CD4-positive, alpha-beta memory T cell (primary cell): ENCODE measurements around the gene FOXA1. TPM values are rescaled to one million over a fixed set of nuclear protein-coding genes. Genes with fewer than 3 reads are reported as not detected.
A peak's percentile ranks its signal among the peaks of the same experiment; 100 is the strongest.

ENCODE experiments used
- CTCF ChIA-PET: fragments of 350-600 bp; sonication (Branson Sonifier 250); formaldehyde crosslinking; loops from one replicate; lab custom pipeline; 2021; ENCODE audit warnings: inconsistent platforms; ENCODE audit not compliant: partially characterized antibody; lab: Charles Lee
- POLR2A ChIA-PET: fragments of 350-600 bp; sonication (Branson Sonifier 250); formaldehyde crosslinking; loops from one replicate; lab custom pipeline; 2021; ENCODE audit not compliant: partially characterized antibody; lab: Charles Lee
- DNase-seq, 5 donors: peaks; one replicate each; pipeline versions ENCODE4 v3.0.0 to v3.0.0-alpha.2; 2020 to 2022; ENCODE audit warnings: mixed read lengths in 1 of 5
- H3K27ac ChIP-seq: one replicate; pipeline ENCODE4 v1.7.0; 2013; ENCODE audit warnings: low read depth, low read length
- H3K27me3 ChIP-seq: 2 replicates; pipeline ENCODE4 v1.7.0; 2013; ENCODE audit warnings: mild to moderate bottlenecking, low read length, moderate library complexity; ENCODE audit not compliant: insufficient read depth
- H3K36me3 ChIP-seq: 2 replicates; pipeline ENCODE4 v1.7.0; 2013; ENCODE audit warnings: mild to moderate bottlenecking, low read length, moderate library complexity; ENCODE audit not compliant: insufficient read depth
- H3K4me1 ChIP-seq: 2 replicates; pipeline ENCODE4 v1.7.0; 2013; ENCODE audit warnings: mild to moderate bottlenecking, low read length, moderate library complexity; ENCODE audit not compliant: insufficient read depth
- H3K4me3 ChIP-seq, 2 donors: one replicate each; pipeline ENCODE4 v1.7.0; 2013; ENCODE audit warnings: low read length in 2 of 2, mild to moderate bottlenecking in 1 of 2
- H3K9me3 ChIP-seq, 2 donors: one replicate each; pipeline ENCODE4 v1.7.0; 2013; ENCODE audit warnings: low read length in 2 of 2, control low read depth in 1 of 2; ENCODE audit not compliant: control insufficient read depth in 1 of 2
- H3K27ac Mint-ChIP-seq, 7 donors: one replicate each; pipeline ENCODE4 v1.8.0; 2020 to 2021; ENCODE audit warnings: mixed read lengths in 7 of 7, mild to moderate bottlenecking in 6 of 7, inconsistent platforms in 3 of 7, moderate library complexity in 3 of 7
- H3K27me3 Mint-ChIP-seq, 2 donors: one replicate each; pipeline ENCODE4 v1.8.0; 2020 to 2021; ENCODE audit warnings: mixed read lengths in 2 of 2
- H3K36me3 Mint-ChIP-seq, 2 donors: one replicate each; pipeline ENCODE4 v1.8.0; 2020 to 2021; ENCODE audit warnings: mixed read lengths in 2 of 2, inconsistent platforms in 1 of 2, mild to moderate bottlenecking in 1 of 2
- H3K4me1 Mint-ChIP-seq, 4 donors: one replicate each; pipeline ENCODE4 v1.8.0; 2020 to 2021; ENCODE audit warnings: mixed read lengths in 4 of 4, mild to moderate bottlenecking in 1 of 4
- H3K4me3 Mint-ChIP-seq, 8 donors: one replicate each; pipeline ENCODE4 v1.8.0; 2020 to 2021; ENCODE audit warnings: mixed read lengths in 8 of 8, mild to moderate bottlenecking in 7 of 8, moderate library complexity in 6 of 8, inconsistent platforms in 3 of 8
- H3K9me3 Mint-ChIP-seq, 8 donors: one replicate each; pipeline ENCODE4 v1.8.0; 2020 to 2021; ENCODE audit warnings: mixed read lengths in 8 of 8, mild to moderate bottlenecking in 5 of 8, inconsistent platforms in 3 of 8, moderate library complexity in 1 of 8
- intact Hi-C: fragments of 100-400 bp; cut with micrococcal nuclease; formaldehyde crosslinking; loops from one replicate; pipeline ENCODE4 v1.15.1; 2023
- polyA plus RNA-seq, 2 donors: library from polyadenylated mRNA; unstranded; fragments of 300-500 nt; fragmentation: Illumina TruSeq; gene quantifications; one replicate each; pipeline ENCODE4 v1.2.3, GENCODE V29; 2021
- total RNA-seq, 2 experiments: library from RNA; stranded (reverse); gene quantifications; one replicate each; pipeline ENCODE4 v1.2.3, GENCODE V29; 2021

Gene FOXA1
- total and polyA plus RNA-seq, 4 experiments from 2014 or later: not detected

DNA sequence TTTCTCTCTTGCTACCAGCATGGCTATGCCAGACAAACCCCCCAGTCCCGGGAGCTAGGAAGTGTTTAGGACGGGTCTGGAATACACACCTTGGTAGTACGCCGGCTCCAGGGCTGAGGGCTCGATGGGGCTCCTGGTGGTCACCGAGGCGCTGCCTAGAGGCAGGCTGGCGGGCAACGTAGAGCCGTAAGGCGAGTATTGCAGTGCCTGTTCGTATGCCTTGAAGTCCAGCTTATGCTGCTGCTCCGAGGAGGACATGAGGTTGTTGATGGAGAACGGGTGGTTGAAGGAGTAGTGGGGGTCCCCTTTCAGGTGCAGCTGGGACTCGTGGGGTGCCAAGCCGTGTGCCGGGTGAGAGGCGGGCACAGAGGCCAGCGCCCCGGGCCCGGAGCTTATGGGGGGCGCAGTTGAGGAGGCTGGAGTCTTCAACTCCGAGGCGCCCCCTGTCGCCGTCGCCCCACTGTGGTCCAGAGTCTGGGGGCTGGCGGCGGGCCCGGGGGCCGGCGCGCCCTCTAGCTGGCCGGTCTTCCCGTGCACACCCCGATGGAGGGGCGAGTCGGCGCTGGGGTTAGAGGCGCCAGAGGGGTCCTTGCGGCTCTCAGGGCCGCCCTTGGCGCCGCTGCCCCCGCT lies 3.6 kb downstream of the FOXA1 start:
- no peaks in the 10 kb centered on the region for H3K36me3 ChIP-seq
- no peak overlapping the region for H3K4me3 ChIP-seq
- ChIA-PET POLR2A (no interaction called here), CTCF (no interaction called here)
- Mint-ChIP-seq H3K27me3 (peaks cover 57 to 61% of the 10 kb centered on the region in 2 donors), H3K4me3 (peak overlapping the region in 2 of 8 donors; percentile 25 to 43), H3K36me3 (peaks cover 4 to 7% of the 10 kb centered on the region in 2 donors), H3K9me3 (peaks cover 0 to 61% (median 35%) of the 10 kb centered on the region in 8 donors), H3K4me1 (peaks cover 7 to 18% (median 12%) of the 10 kb centered on the region in 4 donors), H3K27ac (peak overlapping the region in 2 of 7 donors; percentile 30 to 75)
- H3K9me3 ChIP-seq: no peaks in the 10 kb centered on the region
- H3K27ac ChIP-seq: no peak overlapping the region
- no peak for DNase-seq
- peaks cover 7% of the 10 kb centered on the region for H3K4me1 ChIP-seq
- intact Hi-C loops: no loop called here
- H3K27me3 ChIP-seq: peaks cover 20% of the 10 kb centered on the region

DNA sequence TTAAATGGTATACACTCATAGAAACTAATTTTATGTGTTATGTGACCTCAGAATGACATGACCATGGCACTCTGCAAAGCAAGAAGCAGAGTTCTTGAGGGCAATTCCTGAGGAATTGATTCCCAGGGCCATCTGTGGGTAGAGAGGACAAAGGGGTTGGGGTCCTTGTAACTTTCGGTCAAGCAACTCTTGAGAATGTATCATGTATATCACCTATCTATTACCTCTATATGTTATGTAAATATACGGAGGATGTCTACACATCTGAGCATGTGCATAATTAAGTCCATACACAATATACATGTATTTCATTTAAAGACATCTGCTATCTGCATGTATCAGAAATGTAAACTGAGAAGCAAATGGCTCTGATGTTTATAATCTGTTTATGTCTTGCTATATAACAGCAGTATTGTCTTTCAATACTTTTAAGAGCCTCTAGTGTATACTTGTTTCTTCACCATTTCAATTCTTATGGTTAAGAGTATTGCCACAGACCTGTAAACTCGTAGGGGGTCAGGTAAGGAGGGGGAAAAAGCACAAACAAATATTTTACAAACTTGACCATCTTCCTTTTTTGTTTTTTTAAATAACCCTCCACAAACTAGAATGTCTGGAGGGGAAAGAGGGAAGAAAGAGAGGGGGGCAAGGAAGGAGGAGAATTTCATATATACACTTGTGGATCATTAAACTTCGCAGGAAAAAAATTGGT lies 4.5 kb downstream of the FOXA1 start:
- H3K4me3 Mint-ChIP-seq: no peak overlapping the region
- CTCF ChIA-PET: no interaction called here
- H3K4me1 ChIP-seq: peaks cover 7% of the 10 kb centered on the region
- peaks cover 18% of the 10 kb centered on the region for H3K27me3 ChIP-seq
- peaks cover 4% of the 10 kb centered on the region in 2 donors for H3K36me3 Mint-ChIP-seq
- H3K9me3 Mint-ChIP-seq: peaks cover 0 to 60% (median 33%) of the 10 kb centered on the region in 8 donors
- H3K27ac Mint-ChIP-seq: peak overlapping the region in 1 of 7 donors; percentile 66
- H3K27ac ChIP-seq: no peak overlapping the region
- intact Hi-C loops: no loop called here
- H3K27me3 Mint-ChIP-seq: peaks cover 57 to 60% of the 10 kb centered on the region in 2 donors
- H3K4me1 Mint-ChIP-seq: peaks cover 4 to 10% (median 6%) of the 10 kb centered on the region in 4 donors
- H3K36me3 ChIP-seq: no peaks in the 10 kb centered on the region
- H3K9me3 ChIP-seq: no peaks in the 10 kb centered on the region
- no peak for DNase-seq
- no peak overlapping the region for H3K4me3 ChIP-seq
- POLR2A ChIA-PET: no interaction called here

DNA sequence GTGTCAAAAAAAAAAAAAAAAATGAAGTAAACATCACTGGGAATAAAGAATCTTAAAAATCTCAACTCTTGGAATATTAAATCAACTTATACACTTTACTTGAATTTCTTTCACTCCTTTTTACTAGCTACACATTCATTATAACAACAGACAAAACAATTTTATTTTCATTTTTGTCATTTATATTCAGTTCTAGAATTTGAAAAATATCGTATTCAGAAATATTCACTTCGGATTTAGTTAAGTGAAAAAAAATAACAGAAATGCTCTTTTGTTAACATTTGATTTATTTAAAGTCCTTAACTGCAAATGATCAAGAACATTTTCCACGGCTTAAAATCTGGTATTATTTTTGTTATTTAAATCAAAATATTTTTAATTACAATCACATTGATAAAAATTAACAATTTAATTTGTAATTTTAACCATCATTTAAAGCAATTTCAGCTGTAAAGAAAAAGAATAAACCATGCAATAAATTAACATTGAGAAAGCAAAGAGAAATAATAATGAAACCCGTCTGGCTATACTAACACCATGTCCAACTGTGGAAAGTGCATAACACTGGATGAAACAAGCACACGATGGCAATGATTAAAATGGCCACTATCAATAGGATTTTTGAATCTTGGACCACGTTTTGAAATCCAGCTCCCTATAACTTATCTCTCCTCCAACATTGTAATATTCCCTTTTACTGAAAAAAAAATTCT lies 5.2 kb downstream of the FOXA1 start:
- Histone ChIP-seq H3K36me3 (no peaks in the 10 kb centered on the region), H3K9me3 (no peaks in the 10 kb centered on the region), H3K4me3 (no peak overlapping the region), H3K4me1 (peaks cover 7% of the 10 kb centered on the region), H3K27me3 (peaks cover 18% of the 10 kb centered on the region), H3K27ac (no peak overlapping the region)
- Mint-ChIP-seq H3K36me3 (peaks cover 4% of the 10 kb centered on the region in 2 donors), H3K4me1 (peaks cover 3 to 8% (median 5%) of the 10 kb centered on the region in 4 donors), H3K27me3 (peaks cover 58 to 64% of the 10 kb centered on the region in 2 donors), H3K9me3 (peaks cover 0 to 60% (median 36%) of the 10 kb centered on the region in 8 donors), H3K27ac (peak overlapping the region in 1 of 7 donors; percentile 22), H3K4me3 (no peak overlapping the region)
- ChIA-PET CTCF (no interaction called here), POLR2A (no interaction called here)
- no peak for DNase-seq
- intact Hi-C loops: no loop called here

DNA sequence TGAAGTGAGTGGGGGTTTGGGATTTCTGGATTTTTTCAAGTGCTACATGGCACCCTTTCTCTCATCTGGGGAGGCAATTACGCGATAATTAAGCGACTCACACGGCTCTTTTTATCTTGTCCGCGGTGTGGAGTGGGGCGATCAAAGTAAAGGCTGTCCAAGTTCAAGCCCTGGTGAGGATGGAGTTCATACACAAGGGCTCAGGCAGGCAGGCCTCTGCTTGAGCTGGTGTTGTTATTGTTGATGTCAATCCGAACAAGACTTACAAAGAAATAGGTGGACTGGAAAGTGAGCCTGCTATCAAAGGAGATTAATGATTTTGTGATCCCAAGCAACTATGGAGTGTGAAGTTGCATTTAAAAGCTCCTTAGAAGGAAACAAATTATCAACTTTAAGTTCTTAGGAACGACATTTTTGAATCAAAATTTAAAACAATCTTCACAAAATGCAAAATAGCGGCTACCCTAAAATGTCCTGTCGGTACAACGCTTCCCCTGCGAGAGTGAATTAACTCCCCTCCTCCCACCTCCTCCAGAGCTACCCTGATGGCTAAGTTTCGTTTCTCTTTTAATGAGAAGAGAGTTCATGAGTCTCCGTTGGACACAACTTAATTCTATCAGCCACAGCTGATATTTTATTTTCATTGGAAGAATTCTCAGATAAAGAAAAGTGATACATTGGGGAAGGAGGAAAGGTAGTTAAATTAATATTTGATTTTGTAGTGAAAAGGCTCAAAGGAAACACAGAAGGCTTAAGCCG lies 5.9 kb downstream of the FOXA1 start:
- no peak for DNase-seq
- H3K27me3 Mint-ChIP-seq: peaks cover 55 to 64% of the 10 kb centered on the region in 2 donors
- H3K9me3 ChIP-seq: no peaks in the 10 kb centered on the region
- no peak overlapping the region for H3K27ac ChIP-seq
- H3K9me3 Mint-ChIP-seq: peaks cover 0 to 59% (median 34%) of the 10 kb centered on the region in 8 donors
- peak overlapping the region in 2 of 7 donors; percentile 22 for H3K27ac Mint-ChIP-seq
- intact Hi-C loops: no loop called here
- H3K4me1 Mint-ChIP-seq: peaks cover 1 to 5% (median 3%) of the 10 kb centered on the region in 4 donors
- ChIA-PET CTCF (no interaction called here), POLR2A (no interaction called here)
- no peaks in the 10 kb centered on the region for H3K36me3 ChIP-seq
- peaks cover 2% of the 10 kb centered on the region in 2 donors for H3K36me3 Mint-ChIP-seq
- peaks cover 4% of the 10 kb centered on the region for H3K4me1 ChIP-seq
- no peak overlapping the region for H3K4me3 ChIP-seq
- peak overlapping the region in 2 of 8 donors; percentile 7 to 20 for H3K4me3 Mint-ChIP-seq
- H3K27me3 ChIP-seq: peaks cover 18% of the 10 kb centered on the region

GRCh38 chr14:37588667-37588955 lies 6.4 kb downstream of the FOXA1 start:
- ChIA-PET CTCF (no interaction called here), POLR2A (no interaction called here)
- Mint-ChIP-seq H3K9me3 (peaks cover 0 to 55% (median 29%) of the 10 kb centered on the region in 8 donors), H3K27ac (peak overlapping the region in 1 of 7 donors; percentile 22), H3K4me3 (peak overlapping the region in 1 of 8 donors; percentile 5), H3K27me3 (peaks cover 52 to 59% of the 10 kb centered on the region in 2 donors), H3K36me3 (no peaks in the 10 kb centered on the region), H3K4me1 (no peaks in the 10 kb centered on the region)
- peaks cover 18% of the 10 kb centered on the region for H3K27me3 ChIP-seq
- H3K27ac ChIP-seq: no peak overlapping the region
- H3K4me3 ChIP-seq: no peak overlapping the region
- H3K4me1 ChIP-seq: no peaks in the 10 kb centered on the region
- no peaks in the 10 kb centered on the region for H3K9me3 ChIP-seq
- DNase-seq: no peak
- intact Hi-C loops: no loop called here
- H3K36me3 ChIP-seq: no peaks in the 10 kb centered on the region

DNA sequence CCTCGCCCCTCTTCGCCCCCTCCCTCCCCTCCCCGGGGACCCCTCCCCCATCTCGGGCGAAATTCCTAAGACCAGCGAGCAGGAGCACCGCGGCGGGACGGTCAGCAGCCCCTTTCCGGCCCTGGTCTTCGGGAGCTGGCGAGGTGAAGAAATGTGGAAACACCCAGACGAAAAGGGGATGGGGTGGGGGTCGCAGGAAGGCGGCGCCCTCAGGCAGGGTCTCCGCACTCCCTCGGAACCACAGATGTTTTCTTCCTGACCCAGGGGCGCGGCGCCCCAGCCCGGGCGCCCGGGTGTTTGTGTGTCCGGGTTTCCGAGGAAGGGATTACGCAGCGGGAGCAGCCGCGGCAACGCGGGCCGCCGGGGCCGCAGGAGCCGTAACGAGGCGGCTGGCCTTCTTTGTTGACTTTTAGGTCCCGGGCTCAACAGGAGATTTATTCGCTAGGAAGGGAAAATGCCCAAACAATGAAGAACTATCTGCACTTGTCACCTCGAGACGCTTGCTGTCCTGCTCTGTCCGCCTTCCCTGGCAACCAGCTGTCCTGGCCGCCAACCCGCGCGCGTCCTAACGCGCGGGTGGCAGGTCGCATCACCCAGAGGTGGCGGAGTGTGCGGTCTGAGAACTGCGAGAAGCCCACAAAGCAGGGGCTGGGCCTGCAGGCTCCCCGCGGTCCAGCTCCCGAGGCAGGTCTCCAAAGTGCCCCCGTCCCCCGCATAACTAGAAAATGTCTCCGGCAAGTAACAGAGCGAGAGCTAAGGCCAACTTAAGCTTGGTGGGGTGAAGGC lies 7.0 kb downstream of the FOXA1 start:
- Histone ChIP-seq H3K9me3 (no peaks in the 10 kb centered on the region), H3K36me3 (no peaks in the 10 kb centered on the region), H3K27ac (no peak overlapping the region), H3K4me3 (no peak overlapping the region), H3K27me3 (peaks cover 18% of the 10 kb centered on the region), H3K4me1 (no peaks in the 10 kb centered on the region)
- Mint-ChIP-seq H3K27ac (peak overlapping the region in 1 of 7 donors; percentile 22), H3K9me3 (peaks cover 0 to 49% (median 28%) of the 10 kb centered on the region in 8 donors), H3K4me1 (no peaks in the 10 kb centered on the region), H3K4me3 (peak overlapping the region in 1 of 8 donors; percentile 5), H3K27me3 (peaks cover 52 to 56% of the 10 kb centered on the region in 2 donors), H3K36me3 (peaks cover 0 to 2% of the 10 kb centered on the region in 2 donors)
- CTCF ChIA-PET: no interaction called here
- intact Hi-C loops: no loop called here
- DNase-seq: no peak
- POLR2A ChIA-PET: no interaction called here
